GM19328 (cell line): ENCODE results near the gene MYL3.
A peak's percentile ranks its signal among the peaks of the same experiment; 100 is the strongest.

Experiments used
- ATAC-seq: cut with Tn5 transposase; IDR thresholded peaks from one replicate; pipeline ENCODE4 v1.9.1; 2021; ENCODE audit warnings: mild to moderate bottlenecking, moderate library complexity; ENCODE audit not compliant: unreplicated experiment

The MYL3 gene

GRCh38 chr3:46851364-46852333 is 11.6 kb downstream of the MYL3 start:
- ATAC-seq: no peak

GRCh38 chr3:46850468-46850779 is 12.8 kb downstream of the MYL3 start:
- ATAC-seq: no peak

- ATAC-seq: no peak
These were observed 13.4 kb downstream of the MYL3 start for GRCh38 chr3:46849686-46850467.

- ATAC-seq: no peak
These were observed 14.1 kb downstream of the MYL3 start for GRCh38 chr3:46849045-46849631.

- no peak for ATAC-seq
These were observed 14.8 kb downstream of the MYL3 start for GRCh38 chr3:46848271-46849044.

GRCh38 chr3:46847744-46848143 is 15.5 kb downstream of the MYL3 start:
- ATAC-seq: no peak

- no peak for ATAC-seq
These were observed 16.4 kb downstream of the MYL3 start for GRCh38 chr3:46846624-46847542.

GRCh38 chr3:46845860-46846623 is 17.2 kb downstream of the MYL3 start:
- ATAC-seq: peak; percentile 65

GRCh38 chr3:46845397-46845859 is 17.8 kb downstream of the MYL3 start:
- peak; percentile 51 for ATAC-seq

GRCh38 chr3:46844881-46845312 is 18.3 kb downstream of the MYL3 start:
- ATAC-seq: no peak

GRCh38 chr3:46844397-46844796 is 18.8 kb downstream of the MYL3 start:
- no peak for ATAC-seq

GRCh38 chr3:46843508-46843907 is 19.7 kb downstream of the MYL3 start:
- no peak for ATAC-seq

GRCh38 chr3:46840491-46840890 is 22.8 kb downstream of the MYL3 start:
- ATAC-seq: no peak

GRCh38 chr3:46838301-46838700 is 24.9 kb downstream of the MYL3 start:
- ATAC-seq: no peak

- ATAC-seq: no peak
These were observed 27.8 kb downstream of the MYL3 start for GRCh38 chr3:46835491-46835890.

- ATAC-seq: no peak
These were observed 28.2 kb downstream of the MYL3 start for GRCh38 chr3:46835054-46835453.

- ATAC-seq: no peak
These were observed 29.6 kb downstream of the MYL3 start for GRCh38 chr3:46833346-46834300.

- no peak for ATAC-seq
These were observed 31.4 kb downstream of the MYL3 start for GRCh38 chr3:46831841-46832240.
